SK-N-SH treated with all-trans-retinoic acid at 6 μM for 48 hours (cell line): ENCODE results near the gene AZU1.

Experiments used
- ATAC-seq: fragments of 200-7000 bp; cut with Tn5 transposase; 3 replicates; pipeline ENCODE4 v1.9.1; 2020; ENCODE audit warnings: mild to moderate bottlenecking, moderate library complexity
- ARNTL ChIP-seq: fragments of 450-650 bp; formaldehyde crosslinking; IDR thresholded peaks from 2 replicates; pipeline ENCODE4 v1.5.0; 2020; ENCODE audit warnings: low read depth, mild to moderate bottlenecking, moderate library complexity, borderline replicate concordance
- BACH2 ChIP-seq: fragments of 250-450 bp; sonication (Bioruptor Pico); IDR thresholded peaks from 2 replicates; pipeline ENCODE4 v1.9.0; 2021; ENCODE audit warnings: mild to moderate bottlenecking, borderline replicate concordance
- CSDC2 ChIP-seq: fragments of 250-450 bp; sonication (Bioruptor Pico); IDR thresholded peaks from 2 replicates; pipeline ENCODE4 v1.5.0; 2020; ENCODE audit warnings: mild to moderate bottlenecking, moderate library complexity
- CSRNP3 ChIP-seq: fragments of 250-450 bp; sonication (Bioruptor Pico); IDR thresholded peaks from 2 replicates; pipeline ENCODE4 v1.5.1; 2021; ENCODE audit warnings: mild to moderate bottlenecking, moderate library complexity
- ESRRG ChIP-seq: fragments of 250-450 bp; sonication (Bioruptor Pico); IDR thresholded peaks from 2 replicates; pipeline ENCODE4 v1.6.1; 2021; ENCODE audit warnings: mild to moderate bottlenecking
- OSR1 ChIP-seq: fragments of 250-450 bp; sonication (Bioruptor Pico); IDR thresholded peaks from 2 replicates; pipeline ENCODE4 v1.8.0; 2022; ENCODE audit warnings: moderate library complexity, mild to moderate bottlenecking, inconsistent platforms
- POU6F1 ChIP-seq: fragments of 250-450 bp; sonication (Bioruptor Pico); IDR thresholded peaks from 2 replicates; pipeline ENCODE4 v1.8.0; 2021; ENCODE audit warnings: low read depth, mild to moderate bottlenecking, moderate library complexity, borderline replicate concordance
- PPARA ChIP-seq: fragments of 250-450 bp; sonication (Bioruptor Pico); IDR thresholded peaks from 2 replicates; pipeline ENCODE4 v1.5.0; 2020; ENCODE audit warnings: mild to moderate bottlenecking, borderline replicate concordance
- RARB ChIP-seq: fragments of 250-450 bp; sonication (Bioruptor Pico); IDR thresholded peaks from 2 replicates; pipeline ENCODE4 v1.8.0; 2021; ENCODE audit warnings: mild to moderate bottlenecking, moderate library complexity
- SNAI2 ChIP-seq: fragments of 250-450 bp; sonication (Bioruptor Pico); IDR thresholded peaks from 2 replicates; pipeline ENCODE4 v1.5.0; 2020; ENCODE audit warnings: mild to moderate bottlenecking, moderate library complexity
- TCF4 ChIP-seq: fragments of 250-450 bp; sonication (Bioruptor Pico); IDR thresholded peaks from 2 replicates; pipeline ENCODE4 v1.8.0; 2021; ENCODE audit warnings: mild to moderate bottlenecking, moderate library complexity, borderline replicate concordance
- TOX ChIP-seq: fragments of 250-450 bp; sonication (Bioruptor Pico); IDR thresholded peaks from 2 replicates; pipeline ENCODE4 v1.8.0; 2021; ENCODE audit warnings: mild to moderate bottlenecking, moderate library complexity, borderline replicate concordance
- TSHZ2 ChIP-seq: fragments of 250-450 bp; sonication (Bioruptor Pico); IDR thresholded peaks from 2 replicates; pipeline ENCODE4 v1.5.0; 2020; ENCODE audit warnings: mild to moderate bottlenecking, moderate library complexity
- ZC3H10 ChIP-seq: fragments of 250-450 bp; sonication (Bioruptor Pico); IDR thresholded peaks from 2 replicates; pipeline ENCODE4 v1.5.1; 2021; ENCODE audit warnings: mild to moderate bottlenecking, moderate library complexity
- ZFP3 ChIP-seq: fragments of 250-450 bp; sonication (Bioruptor Pico); IDR thresholded peaks from 2 replicates; pipeline ENCODE4 v1.5.0; 2020; ENCODE audit warnings: mild to moderate bottlenecking, moderate library complexity
- ZNF70 ChIP-seq: fragments of 450-650 bp; formaldehyde crosslinking; IDR thresholded peaks from 2 replicates; pipeline ENCODE4 v1.5.0; 2020; ENCODE audit warnings: mild to moderate bottlenecking, moderate library complexity
- ZNF8 ChIP-seq: fragments of 450-650 bp; formaldehyde crosslinking; IDR thresholded peaks from 2 replicates; pipeline ENCODE4 v1.5.0; 2020; ENCODE audit warnings: mild to moderate bottlenecking, moderate library complexity
- TF ChIP-seq, protein P1 (sequence below): fragments of 250-450 bp; sonication (Bioruptor Pico); IDR thresholded peaks from 2 replicates; pipeline ENCODE4 v1.5.1; 2020; ENCODE audit warnings: low read depth, mild to moderate bottlenecking, moderate library complexity
- TF ChIP-seq, protein P2 (sequence below): fragments of 250-450 bp; sonication (Bioruptor Pico); IDR thresholded peaks from 2 replicates; pipeline ENCODE4 v1.8.0; 2020; ENCODE audit warnings: mild to moderate bottlenecking, moderate library complexity, borderline replicate concordance

Gene AZU1

DNA sequence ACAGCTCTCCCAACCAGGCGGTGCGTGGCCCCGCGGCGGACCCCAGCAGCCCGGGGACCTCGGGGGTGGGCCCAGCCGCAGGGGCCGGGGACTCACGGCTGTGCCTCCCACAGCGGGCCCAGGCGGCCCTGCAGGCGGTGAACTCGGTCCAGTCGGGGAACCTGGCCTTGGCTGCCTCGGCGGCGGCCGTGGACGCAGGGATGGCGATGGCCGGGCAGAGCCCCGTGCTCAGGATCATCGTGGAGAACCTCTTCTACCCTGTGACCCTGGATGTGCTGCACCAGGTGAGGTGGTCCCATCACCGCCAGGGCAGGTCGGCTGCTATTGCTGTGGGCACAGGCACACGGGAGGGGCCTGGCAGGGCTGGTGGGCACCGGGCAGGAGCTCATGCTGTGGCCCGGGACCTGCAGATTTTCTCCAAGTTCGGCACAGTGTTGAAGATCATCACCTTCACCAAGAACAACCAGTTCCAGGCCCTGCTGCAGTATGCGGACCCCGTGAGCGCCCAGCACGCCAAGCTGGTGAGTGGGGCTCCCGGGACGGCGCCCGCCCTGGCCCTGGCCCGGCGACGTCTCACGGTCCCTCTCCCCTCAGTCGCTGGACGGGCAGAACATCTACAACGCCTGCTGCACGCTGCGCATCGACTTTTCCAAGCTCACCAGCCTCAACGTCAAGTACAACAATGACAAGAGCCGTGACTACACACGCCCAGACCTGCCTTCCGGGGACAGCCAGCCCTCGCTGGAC lies 23.0 kb upstream of the AZU1 start:
- no peak for ATAC-seq
- TF ChIP-seq PPARA (CRISPR knock-in tag) (no peak), ZFP3 (CRISPR knock-in tag) (no peak), TOX (CRISPR knock-in tag) (no peak), ZNF70 (CRISPR knock-in tag) (no peak), RARB (CRISPR knock-in tag) (no peak), CSDC2 (no peak), SNAI2 (no peak), ZNF8 (CRISPR knock-in tag) (no peak), ARNTL (CRISPR knock-in tag) (no peak), ZC3H10 (no peak), TSHZ2 (CRISPR knock-in tag) (no peak), TCF4 (CRISPR knock-in tag) (no peak), BACH2 (CRISPR knock-in tag) (no peak), ESRRG (CRISPR knock-in tag) (no peak), OSR1 (CRISPR knock-in tag) (no peak)
- TF ChIP-seq, all 23 proteins: peak for 0

DNA sequence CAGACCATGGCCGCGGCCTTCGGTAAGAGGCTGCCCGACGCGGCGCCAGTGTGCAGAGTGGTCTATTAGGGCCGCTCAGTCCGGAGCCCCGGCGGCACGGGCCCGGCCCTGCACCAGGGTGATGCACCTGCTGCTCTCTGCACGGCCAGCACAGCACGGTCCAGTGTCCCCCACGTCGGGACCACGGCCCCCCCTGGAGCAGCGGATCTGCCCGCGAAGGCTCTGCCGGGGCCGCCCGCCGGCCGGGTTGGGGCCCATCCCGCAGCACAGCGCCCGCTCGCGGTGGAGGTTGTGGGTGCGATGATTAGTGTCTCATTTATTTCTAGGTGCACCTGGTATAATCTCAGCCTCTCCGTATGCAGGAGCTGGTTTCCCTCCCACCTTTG lies 22.5 kb upstream of the AZU1 start:
- ATAC-seq: no peak

GRCh38 chr19:805600-806550 lies 21.8 kb upstream of the AZU1 start:
- no peak for ATAC-seq
- no peak for TF ChIP-seq POU6F1 (CRISPR knock-in tag)
- TF ChIP-seq, protein P1, sequence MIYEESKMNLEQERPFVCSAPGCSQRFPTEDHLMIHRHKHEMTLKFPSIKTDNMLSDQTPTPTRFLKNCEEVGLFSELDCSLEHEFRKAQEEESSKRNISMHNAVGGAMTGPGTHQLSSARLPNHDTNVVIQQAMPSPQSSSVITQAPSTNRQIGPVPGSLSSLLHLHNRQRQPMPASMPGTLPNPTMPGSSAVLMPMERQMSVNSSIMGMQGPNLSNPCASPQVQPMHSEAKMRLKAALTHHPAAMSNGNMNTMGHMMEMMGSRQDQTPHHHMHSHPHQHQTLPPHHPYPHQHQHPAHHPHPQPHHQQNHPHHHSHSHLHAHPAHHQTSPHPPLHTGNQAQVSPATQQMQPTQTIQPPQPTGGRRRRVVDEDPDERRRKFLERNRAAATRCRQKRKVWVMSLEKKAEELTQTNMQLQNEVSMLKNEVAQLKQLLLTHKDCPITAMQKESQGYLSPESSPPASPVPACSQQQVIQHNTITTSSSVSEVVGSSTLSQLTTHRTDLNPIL (CRISPR knock-in tag): no peak
- no peak for TF ChIP-seq CSRNP3 (CRISPR knock-in tag)
- no peak for TF ChIP-seq TSHZ2 (CRISPR knock-in tag)
- TF ChIP-seq, protein P2, sequence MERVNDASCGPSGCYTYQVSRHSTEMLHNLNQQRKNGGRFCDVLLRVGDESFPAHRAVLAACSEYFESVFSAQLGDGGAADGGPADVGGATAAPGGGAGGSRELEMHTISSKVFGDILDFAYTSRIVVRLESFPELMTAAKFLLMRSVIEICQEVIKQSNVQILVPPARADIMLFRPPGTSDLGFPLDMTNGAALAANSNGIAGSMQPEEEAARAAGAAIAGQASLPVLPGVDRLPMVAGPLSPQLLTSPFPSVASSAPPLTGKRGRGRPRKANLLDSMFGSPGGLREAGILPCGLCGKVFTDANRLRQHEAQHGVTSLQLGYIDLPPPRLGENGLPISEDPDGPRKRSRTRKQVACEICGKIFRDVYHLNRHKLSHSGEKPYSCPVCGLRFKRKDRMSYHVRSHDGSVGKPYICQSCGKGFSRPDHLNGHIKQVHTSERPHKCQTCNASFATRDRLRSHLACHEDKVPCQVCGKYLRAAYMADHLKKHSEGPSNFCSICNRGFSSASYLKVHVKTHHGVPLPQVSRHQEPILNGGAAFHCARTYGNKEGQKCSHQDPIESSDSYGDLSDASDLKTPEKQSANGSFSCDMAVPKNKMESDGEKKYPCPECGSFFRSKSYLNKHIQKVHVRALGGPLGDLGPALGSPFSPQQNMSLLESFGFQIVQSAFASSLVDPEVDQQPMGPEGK (CRISPR knock-in tag): no peak
- no peak for TF ChIP-seq ZNF70 (CRISPR knock-in tag)
- no peak for TF ChIP-seq TOX (CRISPR knock-in tag)
- no peak for TF ChIP-seq TCF4 (CRISPR knock-in tag)

More for the DNA sequence above, 22.5 kb upstream of the AZU1 start:
- TF ChIP-seq POU6F1 (CRISPR knock-in tag): no peak
- no peak for TF ChIP-seq TCF4 (CRISPR knock-in tag)
- TF ChIP-seq BACH2 (CRISPR knock-in tag): no peak
